Heart left ventricle (tissue), 13 donors: ENCODE measurements around the gene BEST4.

Source experiments
- POLR2A ChIP-seq, 2 donors: fragments of 450-650 bp; IDR thresholded peaks; one replicate each; pipeline ENCODE4 v1.6.1; 2017; ENCODE audit warnings: antibody characterized with exemption in 2 of 2, mild to moderate bottlenecking in 2 of 2, moderate library complexity in 2 of 2
- TF ChIP-seq, protein P1 (sequence below), 12 donors: fragments of 200-600 bp; sonication (generic) in 4 of 12; IDR thresholded peaks; one replicate each; pipeline versions ENCODE4 v1.5.0 to v1.8.0; 2018 to 2022; ENCODE audit warnings: antibody characterized with exemption in 12 of 12, mild to moderate bottlenecking in 5 of 12
- donor health status: ischemic (EF 13 %, LVEDD 7.1; RV severe dilation, severe dysfunction).
- donor health status: DM: no; HTN: yes; CAD: no.
- donor health status: DM: no; HTN: no; CAD: no.
- donor health status: ischemic (EF 25% LVEDD 6.9; RV normal size, moderate dysfunction).
- donor health status: ischemic (EF 25% LVEDD 5.7; RV mildly dilated, moderate dysfunction).
- donor health status: ischemic (EF 35%, LVEDD 5.7; RV mildly dilated, moderate dysfunction).
- donor health status: nonischemic (EF 11% LVEDD 7.7; RV severe dilation, severe dysfunction).
- donor health status: DM: yes; HTN: yes; CAD: no.
- donor health status: PGD.
- donor health status: ischemic (EF 29% LVEDD 5.4; RV normal size, mild dysfunction).
- donor health status: nonischemic (EF 23%, LVEDD 6.1; RV moderate dilation, normal function).

DNA sequence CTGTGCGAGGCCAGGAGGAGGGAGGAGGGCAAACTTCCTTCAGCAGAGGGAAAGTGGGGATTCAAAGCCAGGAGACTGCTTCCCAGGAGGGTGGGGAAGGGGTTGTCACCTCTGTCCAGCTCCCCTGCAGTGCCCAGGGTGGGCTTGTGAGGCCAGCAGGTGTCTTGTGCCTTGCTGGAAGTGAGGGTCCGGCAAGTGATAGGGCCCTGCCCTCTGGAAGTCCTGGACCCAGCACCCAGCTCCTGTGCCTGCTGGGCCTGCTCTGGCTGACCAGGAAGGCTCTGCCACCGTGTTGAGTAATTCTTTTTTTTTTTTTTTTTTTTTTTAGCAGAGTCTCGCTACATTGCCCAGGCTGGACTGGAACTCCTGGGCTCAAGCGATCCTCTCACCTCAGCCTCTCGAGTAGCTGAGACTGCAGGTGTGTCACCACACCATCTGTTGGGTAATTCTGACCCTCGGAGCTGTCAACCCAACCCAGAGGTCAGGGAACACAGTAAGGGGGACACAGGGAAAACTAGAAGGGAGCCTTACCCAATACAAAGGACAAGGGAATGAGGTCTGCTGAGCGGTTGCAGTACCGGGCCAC, 1.0 kb downstream of the BEST4 start:
- TF ChIP-seq, protein P1, sequence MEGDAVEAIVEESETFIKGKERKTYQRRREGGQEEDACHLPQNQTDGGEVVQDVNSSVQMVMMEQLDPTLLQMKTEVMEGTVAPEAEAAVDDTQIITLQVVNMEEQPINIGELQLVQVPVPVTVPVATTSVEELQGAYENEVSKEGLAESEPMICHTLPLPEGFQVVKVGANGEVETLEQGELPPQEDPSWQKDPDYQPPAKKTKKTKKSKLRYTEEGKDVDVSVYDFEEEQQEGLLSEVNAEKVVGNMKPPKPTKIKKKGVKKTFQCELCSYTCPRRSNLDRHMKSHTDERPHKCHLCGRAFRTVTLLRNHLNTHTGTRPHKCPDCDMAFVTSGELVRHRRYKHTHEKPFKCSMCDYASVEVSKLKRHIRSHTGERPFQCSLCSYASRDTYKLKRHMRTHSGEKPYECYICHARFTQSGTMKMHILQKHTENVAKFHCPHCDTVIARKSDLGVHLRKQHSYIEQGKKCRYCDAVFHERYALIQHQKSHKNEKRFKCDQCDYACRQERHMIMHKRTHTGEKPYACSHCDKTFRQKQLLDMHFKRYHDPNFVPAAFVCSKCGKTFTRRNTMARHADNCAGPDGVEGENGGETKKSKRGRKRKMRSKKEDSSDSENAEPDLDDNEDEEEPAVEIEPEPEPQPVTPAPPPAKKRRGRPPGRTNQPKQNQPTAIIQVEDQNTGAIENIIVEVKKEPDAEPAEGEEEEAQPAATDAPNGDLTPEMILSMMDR (IDR thresholded peaks at IDR 0.05), result no peak
- no peak for TF ChIP-seq POLR2A (IDR thresholded peaks at IDR 0.05)
